ENCODE results near the gene LIN52. TPM values are rescaled to one million over a fixed set of nuclear protein-coding genes. Genes with fewer than 3 reads are reported as not detected.

Gene LIN52
- total and polyA plus RNA-seq, 9 of the 15 experiments (the other 6 are each of a cell fraction or from before 2014, with no cell fraction given), result 4.6 to 11.8 (median 9.2) TPM

- no peak for TF ChIP-seq MIER1 (IDR thresholded peaks at IDR 0.05; ENCODE audit: low read depth)
- Histone ChIP-seq H3K4me3 (no peak overlapping the region), H3K9me3 (replicated peaks; ENCODE audit: control insufficient read depth, insufficient read depth, low read depth, low read length) (no peaks in the 10 kb centered on the region), H3K79me2 (ENCODE audit: control insufficient read depth, insufficient read depth, low read length) (no peaks in the 10 kb centered on the region), H3K36me3 (ENCODE audit: control insufficient read depth, insufficient read depth, low read length) (no peaks in the 10 kb centered on the region), H3K27ac (ENCODE audit: extremely low read depth, low read depth, low read length) (no peak overlapping the region), H3K27me3 (ENCODE audit: control insufficient read depth in 2 of 2, insufficient read depth in 2 of 2, low read length in 2 of 2) (peaks cover 2 to 27% of the 10 kb centered on the region in 2 experiments; a peak in 2 of 5 replicates), H3K4me1 (replicated peaks in 1 of 2; ENCODE audit: control insufficient read depth in 2 of 2, insufficient read depth in 2 of 2, low read length in 2 of 2) (peaks cover 0 to 14% of the 10 kb centered on the region in 2 experiments; a peak in 3 of 5 replicates), H3K9ac (ENCODE audit: insufficient read depth in 1 of 2, low read depth in 2 of 2, low read length in 2 of 2) (no peak overlapping the region), H3K4me2 (ENCODE audit: insufficient read depth, low read length) (no peak overlapping the region), H3K9me1 (ENCODE audit: control insufficient read depth, insufficient read depth, low read length) (no peaks in the 10 kb centered on the region), H2AFZ (ENCODE audit: low read depth, low read length) (no peak overlapping the region), H4K20me1 (replicated peaks; ENCODE audit: control insufficient read depth, insufficient read depth, low read length) (peaks cover 6% of the 10 kb centered on the region; the same call in 1 of the 2 replicates)
- in situ Hi-C loops (cut with MboI) (no loop called here), intact Hi-C loops (cut with micrococcal nuclease) (loop anchor here (10.0 kb wide), 1 partner anchor 99 kb away; no protein-coding TSS in a partner anchor)
- no peak for DNase-seq (ENCODE audit: extremely low read depth in 1 of 4, low spot score in 3 of 4)
- POLR2A ChIA-PET, result no interaction called here
- FAIRE-seq, result no peak
- ATAC-seq, result no peak
- 27% methylated on average over 11 of the region's 21 CpGs for WGBS (ENCODE audit: insufficient coverage, low coverage, missing lambda C conversion rate)
- CTCF ChIA-PET (ENCODE audit: low intra/inter-chr PET ratio), result no interaction called here
- BruUV-seq (replicated peaks), result no TSS peak
These were observed 129.4 kb downstream of the LIN52 start for GRCh38 chr14:74213907-74214803.

GRCh38 chr14:74216671-74217070 lies 131.9 kb downstream of the LIN52 start:
- no peak overlapping the region for H3K9ac ChIP-seq (ENCODE audit: insufficient read depth in 1 of 2, low read depth in 2 of 2, low read length in 2 of 2)
- in situ Hi-C loops (cut with MboI), result no loop called here
- no peaks in the 10 kb centered on the region for H3K36me3 ChIP-seq (ENCODE audit: control insufficient read depth, insufficient read depth, low read length)
- no peaks in the 10 kb centered on the region for H3K9me1 ChIP-seq (ENCODE audit: control insufficient read depth, insufficient read depth, low read length)
- no peak overlapping the region for H3K4me2 ChIP-seq (ENCODE audit: insufficient read depth, low read length)
- no peaks in the 10 kb centered on the region for H3K79me2 ChIP-seq (ENCODE audit: control insufficient read depth, insufficient read depth, low read length)
- intact Hi-C loops (cut with micrococcal nuclease), result loop anchor here (2.0 to 10.0 kb wide), 2 partner anchors 34 to 102 kb away; no protein-coding TSS in a partner anchor
- peaks cover 0 to 14% of the 10 kb centered on the region in 2 experiments; a peak in 3 of 5 replicates for H3K4me1 ChIP-seq (replicated peaks in 1 of 2; ENCODE audit: control insufficient read depth in 2 of 2, insufficient read depth in 2 of 2, low read length in 2 of 2)
- DNase-seq (ENCODE audit: extremely low read depth in 1 of 4, low spot score in 3 of 4) (no peak), FAIRE-seq (no peak), ATAC-seq (no peak)
- no TSS peak for BruUV-seq (replicated peaks)
- H4K20me1 ChIP-seq (replicated peaks; ENCODE audit: control insufficient read depth, insufficient read depth, low read length), result peaks cover 6% of the 10 kb centered on the region
- no peak for TF ChIP-seq BDP1 (IDR thresholded peaks at IDR 0.05; ENCODE audit: insufficient read depth, insufficient read length)
- no peak for TF ChIP-seq MITF (IDR thresholded peaks at IDR 0.05)
- TF ChIP-seq SIN3B (IDR thresholded peaks at IDR 0.05; ENCODE audit: low read depth), result no peak
- TF ChIP-seq MCM5 (IDR thresholded peaks at IDR 0.05; ENCODE audit: low read depth), result no peak
- no peak for TF ChIP-seq TBP (optimal IDR thresholded peaks at IDR 0.05; ENCODE audit: low read depth, low read length)
- no peak for TF ChIP-seq ZNF324 (CRISPR knock-in tag; IDR thresholded peaks at IDR 0.05)
- no peak for TF ChIP-seq VEZF1 (CRISPR knock-in tag; IDR thresholded peaks at IDR 0.05)
- TF ChIP-seq OTX1 (CRISPR knock-in tag; IDR thresholded peaks at IDR 0.05), result no peak
- TF ChIP-seq ZNF707 (CRISPR knock-in tag; conservative IDR thresholded peaks at IDR 0.05), result no peak
- no peak for TF ChIP-seq EP300 (IDR thresholded peaks at IDR 0.05; ENCODE audit: low read length)
- no peak for TF ChIP-seq SNIP1 (IDR thresholded peaks at IDR 0.05; ENCODE audit: low read depth)
- TF ChIP-seq SMAD3 (CRISPR knock-in tag; conservative IDR thresholded peaks at IDR 0.05), result no peak
- ChIA-PET POLR2A (no interaction called here), CTCF (ENCODE audit: low intra/inter-chr PET ratio) (interaction anchor here (0.9 kb wide), 1 partner anchor 34 kb away, joined by 4 read pairs; no protein-coding TSS in a partner anchor)
- no peaks in the 10 kb centered on the region for H3K9me3 ChIP-seq (replicated peaks; ENCODE audit: control insufficient read depth, insufficient read depth, low read depth, low read length)
- peaks cover 2 to 37% of the 10 kb centered on the region in 2 experiments; a peak in 2 of 5 replicates for H3K27me3 ChIP-seq (ENCODE audit: control insufficient read depth in 2 of 2, insufficient read depth in 2 of 2, low read length in 2 of 2)
- H3K27ac ChIP-seq (ENCODE audit: extremely low read depth, low read depth, low read length), result no peak overlapping the region
- 16% methylated on average over 6 of the region's 11 CpGs for WGBS (ENCODE audit: insufficient coverage, low coverage, missing lambda C conversion rate)
- H2AFZ ChIP-seq (ENCODE audit: low read depth, low read length), result no peak overlapping the region
- no peak overlapping the region for H3K4me3 ChIP-seq
